Measurements from ENCODE around the gene PGRMC2.

GRCh38 chr4:128232719-128233118, 54.9 kb downstream of the PGRMC2 start:
- TF ChIP-seq ZNF274 (IDR thresholded peaks at IDR 0.05; ENCODE audit: low read depth, low read length) (no peak), YY1 (IDR thresholded peaks at IDR 0.05; ENCODE audit: insufficient read depth, insufficient read length) (no peak)

Data from NT2/D1 (cell line).